Renal cortex interstitium (tissue), 11 donors: ENCODE measurements around the gene PTTG1IP. TPM values are rescaled to one million over a fixed set of nuclear protein-coding genes. Genes with fewer than 3 reads are reported as not detected.
"Not testable (repeated sequence)": the region's sequence is repeated elsewhere in the genome, so short reads cannot be mapped to it uniquely, and the experiment has no call there.

Experiments used
- DNase-seq, 11 donors: peaks; one replicate each; pipeline ENCODE4 v3.0.0-alpha.2; 2013; ENCODE audit warnings: low read depth in 9 of 11, low spot score in 4 of 11; ENCODE audit errors: extremely low read depth in 1 of 11
- polyA plus RNA-seq, 3 donors: library from polyadenylated mRNA; unstranded; fragments of 120-200 nt; gene quantifications; one replicate each; pipeline ENCODE4 v1.2.1, GENCODE V29; 2013; ENCODE audit not compliant: insufficient read length in 3 of 3

PTTG1IP gene
- polyA plus RNA-seq, 3 donors: 260 to 299 (median 281) TPM

DNA sequence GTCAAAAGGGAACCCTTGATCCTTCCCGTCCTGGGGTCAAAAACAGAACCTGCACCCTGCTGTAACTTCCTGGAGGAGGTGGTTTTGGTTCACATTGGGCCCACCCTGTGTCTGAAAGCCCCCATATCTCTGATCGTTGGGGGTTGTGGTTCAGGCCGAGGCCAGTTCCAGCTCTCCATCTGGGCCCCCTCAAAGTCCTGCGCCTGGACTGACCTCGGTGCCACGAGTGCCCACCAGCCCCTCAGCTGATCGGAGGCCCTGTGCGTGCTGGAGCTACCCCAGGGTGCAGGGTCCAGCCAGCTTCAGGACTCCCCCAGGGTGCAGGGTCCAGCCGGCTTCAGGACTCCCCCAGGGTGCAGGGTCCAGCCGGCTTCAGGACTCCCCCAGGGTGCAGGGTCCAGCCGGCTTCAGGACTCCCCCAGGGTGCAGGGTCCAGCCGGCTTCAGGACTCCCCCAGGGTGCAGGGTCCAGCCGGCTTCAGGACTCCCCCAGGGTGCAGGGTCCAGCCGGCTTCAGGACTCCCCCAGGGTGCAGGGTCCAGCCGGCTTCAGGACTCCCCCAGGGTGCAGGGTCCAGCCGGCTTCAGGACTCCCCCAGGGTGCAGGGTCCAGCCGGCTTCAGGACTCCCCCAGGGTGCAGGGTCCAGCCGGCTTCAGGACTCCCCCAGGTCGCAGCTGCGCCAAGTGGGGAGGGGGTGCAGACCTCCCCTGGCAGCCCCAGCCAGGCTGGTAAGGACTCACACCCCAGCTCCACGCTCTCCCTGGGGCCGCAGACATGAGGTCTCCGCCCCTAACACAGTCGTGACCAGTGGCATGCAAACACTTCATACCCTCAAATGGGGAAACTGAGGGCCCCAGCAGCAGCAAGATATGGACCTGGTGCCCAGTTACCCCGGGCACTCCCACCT lies 39.3 kb upstream of the PTTG1IP start:
- DNase-seq: not testable (repeated sequence)

DNA sequence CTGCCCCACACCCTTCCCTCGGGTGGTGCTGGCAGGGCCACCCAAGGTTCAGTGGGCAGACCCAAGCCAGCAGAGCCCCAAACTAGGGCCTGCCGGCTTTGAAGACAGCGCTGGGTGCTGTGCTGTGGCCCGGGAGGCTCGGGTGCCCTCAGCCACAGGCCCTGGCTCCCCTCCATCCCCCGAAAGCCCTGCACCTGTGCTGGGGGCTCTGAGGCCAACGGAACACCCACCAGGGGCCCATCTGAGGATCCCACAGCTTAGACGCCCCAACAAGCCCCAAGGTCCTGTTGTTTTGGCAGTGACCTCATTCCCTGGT lies 38.6 kb upstream of the PTTG1IP start:
- no peak for DNase-seq

GRCh38 chr21:44911384-44912157 lies 38.1 kb upstream of the PTTG1IP start:
- DNase-seq: no peak

DNA sequence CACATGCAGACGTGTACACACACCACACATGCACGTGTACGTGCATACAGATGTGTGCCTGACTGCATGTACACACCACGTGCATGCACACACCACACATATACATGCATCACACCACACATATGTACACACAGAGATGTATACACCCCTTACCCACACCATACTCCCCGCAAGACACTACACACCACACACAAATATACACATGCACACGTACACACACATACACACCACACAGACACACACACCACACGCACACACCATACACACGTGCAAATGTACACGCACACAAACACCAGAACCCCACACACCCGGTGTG lies 37.5 kb upstream of the PTTG1IP start:
- DNase-seq: no peak

GRCh38 chr21:44910229-44911067 lies 37.0 kb upstream of the PTTG1IP start:
- no peak for DNase-seq

GRCh38 chr21:44909719-44910118 lies 36.2 kb upstream of the PTTG1IP start:
- DNase-seq: no peak

DNA sequence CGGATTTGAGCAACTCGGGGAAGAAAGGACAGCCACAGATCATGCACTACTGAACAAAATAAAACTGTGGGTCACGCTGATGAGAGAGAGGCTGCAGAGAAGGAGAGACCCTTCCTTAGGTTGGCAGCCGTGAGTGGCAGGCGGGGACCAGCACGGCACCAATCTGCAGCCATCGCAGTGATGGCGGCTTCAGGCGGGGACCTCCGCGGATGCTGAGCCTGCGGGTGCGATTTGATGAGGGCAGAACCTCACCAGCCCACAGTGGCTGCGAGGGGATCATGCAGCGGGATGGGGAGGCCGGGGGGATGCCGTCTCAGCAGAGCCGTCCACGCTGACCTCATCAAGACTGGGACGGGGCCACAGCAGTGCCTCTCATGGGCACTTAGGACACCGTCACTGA lies 35.4 kb upstream of the PTTG1IP start:
- no peak for DNase-seq

DNA sequence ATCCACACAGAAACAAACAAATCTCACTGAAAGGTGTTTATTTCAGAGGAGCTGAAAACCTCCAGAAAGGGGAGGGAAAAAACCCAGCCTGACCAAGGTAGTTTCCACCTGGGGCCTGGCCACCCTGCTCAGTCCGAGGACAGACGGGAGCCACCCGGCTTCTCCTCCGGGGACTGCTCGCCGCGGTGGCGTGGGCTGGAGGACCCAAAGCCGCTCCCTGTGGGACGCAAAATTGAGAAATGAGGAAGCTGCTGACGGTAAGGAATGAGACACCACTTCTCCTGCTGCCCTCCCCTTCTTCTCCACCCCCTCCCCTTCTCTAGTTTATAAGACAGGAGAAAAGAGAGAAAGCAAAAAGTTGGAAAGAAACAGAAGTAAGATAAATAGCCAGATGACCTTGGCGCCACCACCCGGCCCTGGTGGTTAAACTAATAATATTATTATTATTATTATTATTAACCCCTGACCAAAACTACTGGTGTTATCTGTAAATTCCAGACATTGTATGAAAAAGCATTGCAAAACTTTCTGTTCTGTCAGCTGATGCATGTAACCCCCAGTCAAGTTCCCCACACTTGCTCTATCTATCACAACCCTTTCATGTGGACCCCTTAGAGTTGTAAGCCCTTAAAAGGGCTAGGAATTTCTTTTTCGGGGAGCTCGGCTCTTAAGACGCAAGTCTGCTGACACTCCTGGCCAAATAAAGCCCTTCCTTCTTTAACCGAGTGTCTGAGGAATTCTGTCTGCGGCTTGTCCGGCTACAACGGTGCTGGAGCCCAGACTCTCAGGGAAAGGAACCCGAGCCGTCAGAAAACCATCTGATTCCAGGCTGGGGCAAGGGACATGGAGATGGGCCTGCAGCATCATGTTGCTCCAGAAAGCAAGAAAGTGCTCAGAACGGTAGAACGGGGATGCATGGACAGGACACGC lies 34.7 kb upstream of the PTTG1IP start:
- no peak for DNase-seq

DNA sequence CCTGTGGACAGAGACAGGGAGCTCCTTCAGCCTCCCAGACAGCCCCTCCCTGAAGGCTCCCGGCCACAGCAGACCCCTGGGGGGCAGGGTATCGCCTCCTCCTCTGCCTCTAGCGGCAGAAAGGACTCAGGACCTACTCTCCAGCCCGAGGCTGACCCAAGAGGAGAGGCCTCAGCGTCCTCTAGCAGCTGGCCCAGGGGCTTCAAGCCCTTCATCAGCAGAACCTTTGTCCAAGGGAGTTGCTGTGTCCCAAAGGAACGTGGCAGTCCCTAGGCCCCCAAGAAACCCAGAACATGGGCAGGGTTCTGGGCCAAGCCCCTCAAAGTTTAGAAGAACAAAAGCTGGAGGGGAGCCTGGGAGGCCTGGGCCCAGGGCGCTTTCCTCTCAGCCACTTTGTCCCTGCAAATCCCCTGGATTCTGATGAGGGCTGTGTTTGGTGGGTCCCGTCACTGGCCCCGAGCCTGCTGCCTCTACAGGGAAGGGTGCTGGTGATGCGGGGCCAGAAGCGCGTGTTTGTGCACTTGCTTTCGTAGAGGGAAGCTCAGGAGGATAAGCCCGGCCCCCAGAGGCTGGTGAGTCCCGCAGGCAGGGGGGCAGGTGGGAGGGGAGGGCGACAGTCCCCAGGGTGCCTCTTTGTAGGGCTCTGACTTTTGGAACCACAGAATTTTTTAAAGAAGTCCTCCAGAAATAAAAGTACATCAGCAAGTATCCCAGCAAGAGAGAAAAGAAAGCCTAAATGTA lies 33.9 kb upstream of the PTTG1IP start:
- DNase-seq: no peak

GRCh38 chr21:44905728-44906090 lies 32.2 kb upstream of the PTTG1IP start:
- DNase-seq: no peak

- DNase-seq: no peak
Observed at GRCh38 chr21:44905016-44905727, 31.7 kb upstream of the PTTG1IP start.

- no peak for DNase-seq
Observed at GRCh38 chr21:44904141-44904923, 30.8 kb upstream of the PTTG1IP start.

GRCh38 chr21:44903689-44904088 lies 30.2 kb upstream of the PTTG1IP start:
- no peak for DNase-seq

DNA sequence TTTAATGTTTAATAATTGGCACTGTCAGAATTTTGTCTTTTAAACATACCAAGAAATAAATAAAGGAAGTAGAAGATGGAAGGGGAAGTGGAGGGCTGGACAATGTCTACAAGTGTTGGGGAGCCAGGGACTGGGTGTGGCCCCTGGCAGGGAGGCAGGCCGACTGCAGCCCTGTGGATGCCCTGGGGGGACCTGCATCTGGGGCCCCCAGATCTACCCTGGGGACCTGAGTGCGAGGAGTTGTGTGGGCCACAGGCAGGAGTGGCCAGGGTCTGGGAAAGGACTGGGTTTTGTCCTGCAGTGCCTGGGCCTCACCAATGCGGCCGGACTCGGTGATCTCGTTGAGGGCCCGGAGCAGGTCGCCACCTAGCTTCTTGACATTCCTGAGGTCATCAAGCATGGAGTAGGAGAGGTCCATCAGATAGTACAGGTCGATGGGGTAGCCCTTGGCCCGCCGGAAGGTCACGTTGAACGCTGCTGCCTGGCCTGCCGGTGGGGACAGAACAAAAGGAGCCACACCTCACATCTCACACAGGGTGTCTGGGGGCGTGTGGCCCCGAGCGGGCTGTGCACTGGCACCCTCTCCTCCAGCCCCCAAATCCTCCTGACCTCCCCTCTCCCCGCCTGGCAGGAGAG lies 29.7 kb upstream of the PTTG1IP start:
- no peak for DNase-seq

DNA sequence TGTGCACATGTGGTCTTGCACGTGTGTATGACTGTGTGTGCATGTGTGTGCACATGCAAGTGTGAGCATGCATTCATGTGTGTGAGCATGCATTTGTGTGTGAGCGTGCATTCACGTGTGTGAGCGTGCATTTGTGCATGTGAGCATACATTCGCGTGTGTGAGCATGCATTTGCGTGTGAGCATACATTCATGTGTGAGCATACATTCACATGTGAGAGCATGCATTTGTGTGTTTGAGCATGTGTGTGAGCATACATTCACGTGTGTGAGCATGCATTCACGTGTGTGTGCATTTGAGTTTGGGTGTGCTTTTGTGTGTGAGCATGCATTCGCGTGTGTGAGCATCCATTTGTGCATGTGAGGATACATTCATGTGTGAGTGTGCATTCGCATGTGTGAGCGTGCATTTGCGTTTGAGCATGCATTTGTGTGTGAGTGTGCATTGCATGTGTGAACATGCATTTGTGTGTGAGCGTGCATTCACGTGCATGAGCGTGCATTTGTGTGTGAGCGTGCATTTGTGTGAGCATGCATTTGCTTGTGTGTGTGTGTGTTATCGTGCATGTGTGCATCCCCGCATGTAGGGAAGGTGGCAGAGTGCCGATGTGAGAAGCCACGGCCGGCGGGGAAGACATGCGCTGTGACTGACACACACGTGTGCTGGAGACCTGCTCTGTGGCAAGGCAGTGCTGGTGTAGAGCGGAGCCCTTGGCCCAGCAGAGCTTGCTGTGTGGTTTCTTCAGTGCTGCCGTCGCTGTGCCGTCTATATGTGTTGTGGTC lies 29.0 kb upstream of the PTTG1IP start:
- DNase-seq: no peak
